GM21381 (cell line): ENCODE data around the gene TCFL5.
A peak's percentile ranks its signal among the peaks of the same experiment; 100 is the strongest.

ENCODE experiments used
- ATAC-seq: cut with Tn5 transposase; IDR thresholded peaks from one replicate; pipeline ENCODE4 v1.9.1; 2021; ENCODE audit warnings: mild to moderate bottlenecking, moderate library complexity; ENCODE audit not compliant: unreplicated experiment

TCFL5 gene

DNA sequence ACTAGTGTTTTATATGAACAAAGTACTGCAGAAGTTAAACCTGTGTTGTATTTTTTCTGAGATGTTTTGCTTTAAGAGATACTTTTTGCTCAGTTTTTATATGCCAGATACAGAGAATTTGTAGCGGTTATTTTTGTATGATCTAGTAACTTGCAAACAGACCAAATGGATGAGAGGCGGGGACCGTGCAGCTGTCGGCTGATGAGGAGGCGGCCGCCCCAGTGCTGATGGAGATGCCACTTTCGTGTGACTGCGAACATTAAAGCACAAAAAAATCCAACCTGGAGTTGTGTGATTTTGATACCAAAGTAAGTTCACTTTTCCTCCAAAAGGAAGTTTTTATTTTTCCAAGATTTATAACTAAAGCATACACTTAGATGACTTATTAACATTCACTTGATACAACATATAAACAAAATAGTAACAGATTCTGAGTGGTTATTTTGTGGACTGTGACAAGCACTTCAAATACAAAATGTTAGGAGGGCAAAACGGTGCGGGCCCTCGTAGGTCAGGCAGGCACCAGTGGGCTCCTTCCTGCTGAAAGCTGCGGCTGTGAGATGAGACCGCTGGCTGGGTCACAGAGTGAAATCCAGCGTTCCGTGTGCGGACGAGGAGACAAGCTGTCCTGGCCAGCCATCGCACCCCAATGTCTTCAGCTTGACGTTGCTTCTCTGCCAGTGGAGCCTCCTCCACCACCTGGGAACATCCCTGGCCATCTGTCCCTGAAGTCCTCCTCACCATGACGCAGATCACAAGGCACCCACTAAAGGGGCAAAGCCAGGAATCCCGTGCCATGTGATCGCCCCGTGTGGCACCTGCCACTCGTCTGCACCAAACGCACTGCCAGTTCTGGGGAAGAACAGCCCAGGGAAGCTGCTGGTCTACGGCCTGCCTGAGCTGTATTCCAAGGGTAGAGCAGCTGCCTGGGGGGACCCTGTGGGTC, 61.0 kb downstream of the TCFL5 start:
- ATAC-seq = no peak

- no peak for ATAC-seq
Observed at GRCh38 chr20:62799873-62800272, 61.7 kb downstream of the TCFL5 start.

- no peak for ATAC-seq
Observed at GRCh38 chr20:62799459-62799858, 62.2 kb downstream of the TCFL5 start.

DNA sequence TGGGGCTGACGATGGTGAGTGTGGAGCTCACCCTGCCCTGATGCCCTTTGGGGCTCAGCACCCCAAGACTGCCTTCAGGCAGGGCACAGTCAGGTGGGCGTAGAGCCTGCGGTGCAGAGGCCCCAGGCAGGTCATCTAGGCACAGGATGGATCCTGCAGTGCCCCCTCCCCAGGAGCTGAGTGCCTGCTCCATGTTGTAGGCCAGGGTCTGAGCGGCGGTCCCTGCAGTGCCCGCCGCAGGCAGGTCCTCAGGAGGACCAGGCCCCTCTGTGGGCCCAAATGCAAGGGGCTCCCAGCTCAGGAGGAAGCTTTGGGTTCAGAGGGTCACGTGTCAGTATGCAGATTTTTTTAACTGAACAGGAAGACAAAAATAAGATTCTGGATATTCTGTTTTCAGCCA, 62.6 kb downstream of the TCFL5 start:
- ATAC-seq = no peak

DNA sequence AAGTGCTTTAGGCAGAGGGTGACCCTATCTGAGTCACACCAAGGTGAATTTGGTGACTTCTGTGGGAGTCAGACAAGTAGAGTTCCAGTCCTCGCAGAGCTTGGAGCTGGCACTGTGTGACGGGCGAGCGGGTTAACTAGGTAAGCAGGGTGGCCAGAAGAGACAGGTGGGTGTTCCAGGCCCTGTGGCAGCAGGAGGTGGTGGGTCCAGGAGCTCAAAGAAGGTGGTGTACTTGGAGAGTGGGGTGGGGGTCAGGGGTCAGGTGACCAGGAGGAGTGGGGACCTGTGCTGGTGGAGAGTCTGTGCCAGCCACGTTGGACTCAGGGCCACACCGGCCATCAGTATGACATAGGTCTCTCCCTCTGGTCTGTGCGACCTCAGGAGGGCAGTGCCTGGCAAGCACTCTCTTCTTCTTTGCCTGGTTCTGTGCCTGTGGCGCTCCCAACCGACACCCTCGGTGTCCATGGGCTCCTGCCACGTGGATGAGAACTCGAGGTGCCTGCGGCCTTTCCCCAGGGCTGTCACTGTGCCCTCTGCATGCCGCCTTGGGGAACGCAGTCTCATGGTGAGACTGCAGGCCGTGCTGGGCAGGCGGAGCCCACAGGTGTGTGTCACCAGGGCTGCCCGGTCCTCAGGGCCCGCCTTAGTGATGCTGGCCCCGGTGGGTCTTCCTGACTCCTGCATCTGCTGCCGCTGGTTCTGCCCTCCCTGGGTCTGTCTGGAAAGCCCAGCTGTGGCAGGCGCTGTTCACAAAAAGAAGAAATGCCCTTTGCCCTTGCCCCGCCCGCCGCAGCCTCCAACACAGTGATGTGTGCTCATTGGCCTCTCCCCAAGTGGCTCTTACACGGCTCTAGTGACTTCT, 63.7 kb downstream of the TCFL5 start:
- no peak for ATAC-seq

GRCh38 chr20:62796699-62797491, 64.7 kb downstream of the TCFL5 start:
- ATAC-seq = no peak

GRCh38 chr20:62795023-62795761, 66.4 kb downstream of the TCFL5 start:
- ATAC-seq = no peak

DNA sequence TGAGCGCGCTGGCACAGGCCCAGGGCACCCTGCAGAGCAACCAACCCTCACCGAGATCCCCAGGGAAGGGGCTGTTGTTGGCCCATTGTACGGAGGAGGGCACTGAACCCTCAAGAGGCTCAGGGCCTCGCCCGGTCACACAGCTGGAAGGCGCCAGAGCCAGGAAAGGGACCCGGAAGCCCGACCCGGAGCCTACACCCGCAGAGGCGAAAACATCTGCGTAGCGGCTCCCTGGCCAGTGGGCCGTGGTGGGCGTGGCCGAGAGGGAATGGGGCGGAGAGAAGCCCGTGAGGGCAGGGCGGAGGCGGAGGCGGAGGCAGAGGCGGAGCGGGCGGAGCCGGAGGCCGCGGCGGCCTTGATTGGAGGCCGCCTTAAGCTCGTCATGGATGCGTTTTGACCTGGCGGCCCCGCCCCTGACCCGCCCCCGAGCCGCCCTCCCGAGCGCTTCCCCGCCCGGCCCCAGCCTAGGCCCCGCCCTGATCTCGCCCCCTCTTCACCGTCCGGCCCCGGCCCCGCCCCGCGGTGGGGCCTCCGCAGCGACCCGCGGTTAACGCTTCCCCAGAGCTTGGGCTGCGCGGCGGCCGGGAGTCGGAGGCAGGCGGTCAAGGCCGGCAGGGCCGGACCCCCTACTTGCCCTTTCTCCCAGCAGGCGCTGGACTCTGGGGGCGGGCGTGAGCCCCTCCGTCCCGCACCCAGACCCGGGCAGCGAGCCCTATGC, 67.5 kb downstream of the TCFL5 start:
- peak; percentile 69 for ATAC-seq

- no peak for ATAC-seq
Observed at GRCh38 chr20:62793757-62794006, 67.9 kb downstream of the TCFL5 start.

DNA sequence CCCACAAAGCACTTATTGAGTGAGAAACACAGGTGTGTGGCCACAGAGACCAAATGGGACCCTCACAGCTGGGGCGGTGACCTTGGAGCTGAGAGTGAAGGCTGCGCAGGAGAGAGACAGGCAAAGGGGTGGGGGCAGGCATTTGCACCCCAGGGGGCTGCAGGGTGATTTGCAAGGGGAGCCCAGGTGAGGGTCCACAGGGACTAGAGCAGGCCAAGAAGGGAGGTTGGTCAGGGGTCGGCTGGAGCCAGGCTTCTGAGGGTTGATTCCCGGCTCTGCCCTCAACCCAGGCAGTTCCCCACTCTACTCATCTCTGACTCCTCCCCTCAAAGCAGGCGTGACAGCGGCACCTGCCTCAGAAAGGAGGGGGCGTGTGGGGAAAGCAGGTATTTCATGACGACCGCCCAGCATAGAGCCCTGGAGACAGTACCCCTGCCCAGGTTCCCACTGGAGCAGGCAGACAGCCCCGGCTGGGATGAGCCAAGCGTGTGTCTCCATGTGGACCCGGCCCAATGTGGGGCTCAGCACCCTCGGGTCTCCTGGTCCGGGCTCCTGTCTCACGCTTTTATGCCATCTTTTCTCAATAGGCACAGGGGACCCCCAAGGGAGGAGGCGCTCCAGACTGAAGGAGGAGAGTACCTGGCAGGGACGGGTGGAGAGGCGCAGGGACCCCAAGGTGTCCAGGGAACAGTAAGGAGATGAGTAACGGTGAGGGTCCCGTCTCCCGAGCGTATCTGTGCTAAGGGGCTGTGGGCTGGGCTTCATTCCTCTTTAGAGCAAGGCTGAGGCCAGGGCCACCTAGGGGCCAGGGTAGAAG, 68.5 kb downstream of the TCFL5 start:
- ATAC-seq = no peak

GRCh38 chr20:62792182-62792939, 69.3 kb downstream of the TCFL5 start:
- ATAC-seq = no peak

DNA sequence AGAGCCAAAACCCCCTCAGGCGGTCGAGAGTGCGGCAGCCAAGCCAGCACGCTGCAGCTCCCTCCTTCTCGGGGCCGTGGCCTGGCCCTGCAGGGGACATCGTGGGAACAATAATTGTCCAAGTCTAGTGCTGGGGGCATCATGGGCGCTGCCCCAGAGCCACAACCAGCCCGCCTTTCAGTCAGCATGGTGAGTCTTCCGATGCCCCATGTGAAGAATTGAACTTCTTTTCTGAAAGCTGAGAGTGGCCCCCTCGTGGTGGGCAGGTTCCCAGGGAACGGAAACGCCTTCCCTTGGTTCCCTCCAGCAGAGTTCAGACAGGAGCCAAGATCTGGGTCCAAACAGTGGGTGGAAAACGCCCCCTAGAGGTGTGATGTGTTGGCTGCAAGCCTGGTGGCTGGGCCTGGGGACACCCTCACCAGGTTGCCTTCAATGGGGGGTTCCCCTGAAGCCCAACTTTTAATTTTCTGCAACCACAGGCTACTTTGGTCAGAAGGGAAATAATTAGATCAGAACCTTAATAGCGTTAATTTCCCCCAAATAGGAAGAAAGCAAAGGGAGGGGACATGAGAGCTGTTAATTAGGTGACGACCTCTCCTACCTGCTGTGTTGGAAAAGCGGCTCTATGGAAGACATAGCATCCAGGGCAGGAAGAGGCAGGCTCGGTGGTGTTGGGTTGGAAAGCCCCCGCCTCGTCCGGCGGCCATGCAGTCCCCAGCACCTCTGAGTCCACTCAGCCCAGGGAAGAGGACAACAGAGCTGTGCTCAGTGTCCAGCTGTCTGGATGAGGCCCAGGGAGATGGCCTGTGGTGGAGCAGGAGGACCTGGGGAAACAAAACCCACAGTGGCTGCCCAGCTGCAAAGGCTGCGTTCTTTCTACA, 70.1 kb downstream of the TCFL5 start:
- ATAC-seq = no peak
